Right lobe of liver (tissue), 6 donors: ENCODE results near the gene DEFB114. TPM values are rescaled to one million over a fixed set of nuclear protein-coding genes. Genes with fewer than 3 reads are reported as not detected.

Source experiments
- ATAC-seq, 4 donors: fragments of 200-7000 bp; cut with Tn5 transposase; one replicate each; pipeline ENCODE4 v1.9.1; 2020; ENCODE audit warnings: mild to moderate bottlenecking in 4 of 4, moderate library complexity in 4 of 4
- DNase-seq, 3 donors: peaks; one replicate each; pipeline ENCODE4 v3.0.0-alpha.2; 2020
- H3K27ac ChIP-seq, 3 donors: fragments of 200-600 bp; one replicate each; pipeline ENCODE4 v1.8.0; 2022
- H3K27me3 ChIP-seq, 2 donors: fragments of 200-600 bp; one replicate each; pipeline ENCODE4 v1.8.0; 2022
- H3K36me3 ChIP-seq, 4 donors: fragments of 200-600 bp; sonication (generic) in 1 of 4; one replicate each; pipeline versions ENCODE4 v1.5.1 to v1.8.0; 2017 to 2022; ENCODE audit warnings: control low read depth in 1 of 4
- H3K4me1 ChIP-seq, 4 donors: fragments of 200-600 bp; sonication (generic) in 1 of 4; one replicate each; pipeline versions ENCODE4 v1.5.1 to v1.8.0; 2017 to 2022; ENCODE audit warnings: control low read depth in 1 of 4
- H3K4me3 ChIP-seq, 3 donors: fragments of 200-600 bp; one replicate each; pipeline ENCODE4 v1.8.0; 2022
- H3K9me3 ChIP-seq, 4 donors: fragments of 200-600 bp; sonication (generic) in 1 of 4; one replicate each; pipeline versions ENCODE4 v1.5.1 to v1.8.0; 2017 to 2022; ENCODE audit warnings: control low read depth in 1 of 4
- POLR2A ChIP-seq: fragments of 450-650 bp; IDR thresholded peaks from one replicate; pipeline ENCODE4 v1.6.1; 2017; ENCODE audit warnings: antibody characterized with exemption, mild to moderate bottlenecking
- WGBS: methylation state at CpG from one replicate; pipeline ENCODE4 v1.1.6; 2018; ENCODE audit warnings: low coverage, low lambda C conversion rate; ENCODE audit not compliant: insufficient coverage; ENCODE audit errors: missing lambda C conversion rate; 5-methylcytosine and 5-hydroxymethylcytosine counted together
- intact Hi-C, 2 donors: fragments of 100-400 bp; cut with DNase I; formaldehyde crosslinking; loops; one replicate each; pipeline versions ENCODE4 v1.11.2 to v1.14.1; 2022
- total RNA-seq, 6 experiments: library from RNA; depleted of rRNA in 2 of 6; stranded (reverse); fragments of >200 nt in 2 of 6; fragmentation: NEBNext Ultra II Directional in 3 of 6; extraction: Animal tissue kit (Norgen Biotek cat#: 25700) in 3 of 6; gene quantifications; one replicate each; pipeline versions ENCODE4 v1.1.0 to v1.2.4, GENCODE V29; 2016 to 2023
- TF ChIP-seq, protein P1 (sequence below), 4 donors: fragments of 200-600 bp in 3 of 4; fragments of 450-650 bp in 1 of 4; IDR thresholded peaks; one replicate each; pipeline versions ENCODE4 v1.5.1 to v1.8.0; 2016 to 2022; ENCODE audit warnings: antibody characterized with exemption in 4 of 4, mild to moderate bottlenecking in 2 of 4
- donor health status: DM: no; HTN: yes; CAD: no.
- donor health status: DM: no; HTN: no; CAD: no.
- donor health status: DM: no; HTN: no; CAD: no.
- donor health status: DM: no; HTN: yes; CAD: no.
- donor health status: DM: no; HTN: yes; CAD: no.

DEFB114 gene
- total RNA-seq, 6 experiments from 2014 or later: not detected

DNA sequence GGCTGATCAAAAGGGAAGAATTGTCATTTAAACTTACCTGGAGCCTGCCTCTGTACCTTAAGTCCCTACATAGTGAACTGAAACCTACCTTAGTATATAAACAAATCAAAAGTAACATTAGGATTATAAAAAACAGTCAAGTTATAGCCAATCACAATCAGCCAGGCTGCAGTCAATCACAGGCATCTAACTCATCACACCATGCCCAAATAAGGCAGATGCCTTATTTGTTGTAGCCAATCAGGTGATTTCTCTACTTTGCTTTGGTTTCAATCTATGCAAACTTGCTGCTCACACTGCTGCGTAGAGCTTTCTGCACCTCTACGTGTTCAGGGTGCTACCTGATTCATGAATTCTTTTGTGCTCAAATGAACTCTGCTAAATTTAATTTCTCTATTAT is 23.8 kb upstream of the DEFB114 start:
- Histone ChIP-seq H3K36me3 (no peaks in the 10 kb centered on the region), H3K27me3 (no peaks in the 10 kb centered on the region), H3K4me3 (no peak overlapping the region), H3K4me1 (no peaks in the 10 kb centered on the region), H3K9me3 (no peaks in the 10 kb centered on the region), H3K27ac (no peak overlapping the region)
- DNase-seq (no peak), ATAC-seq (no peak)
- TF ChIP-seq, protein P1, sequence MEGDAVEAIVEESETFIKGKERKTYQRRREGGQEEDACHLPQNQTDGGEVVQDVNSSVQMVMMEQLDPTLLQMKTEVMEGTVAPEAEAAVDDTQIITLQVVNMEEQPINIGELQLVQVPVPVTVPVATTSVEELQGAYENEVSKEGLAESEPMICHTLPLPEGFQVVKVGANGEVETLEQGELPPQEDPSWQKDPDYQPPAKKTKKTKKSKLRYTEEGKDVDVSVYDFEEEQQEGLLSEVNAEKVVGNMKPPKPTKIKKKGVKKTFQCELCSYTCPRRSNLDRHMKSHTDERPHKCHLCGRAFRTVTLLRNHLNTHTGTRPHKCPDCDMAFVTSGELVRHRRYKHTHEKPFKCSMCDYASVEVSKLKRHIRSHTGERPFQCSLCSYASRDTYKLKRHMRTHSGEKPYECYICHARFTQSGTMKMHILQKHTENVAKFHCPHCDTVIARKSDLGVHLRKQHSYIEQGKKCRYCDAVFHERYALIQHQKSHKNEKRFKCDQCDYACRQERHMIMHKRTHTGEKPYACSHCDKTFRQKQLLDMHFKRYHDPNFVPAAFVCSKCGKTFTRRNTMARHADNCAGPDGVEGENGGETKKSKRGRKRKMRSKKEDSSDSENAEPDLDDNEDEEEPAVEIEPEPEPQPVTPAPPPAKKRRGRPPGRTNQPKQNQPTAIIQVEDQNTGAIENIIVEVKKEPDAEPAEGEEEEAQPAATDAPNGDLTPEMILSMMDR (IDR thresholded peaks at IDR 0.05): no peak
- TF ChIP-seq POLR2A: no peak
- WGBS: 79% methylated on average over 2 of the region's 2 CpGs
- intact Hi-C loops: no loop called here

DNA sequence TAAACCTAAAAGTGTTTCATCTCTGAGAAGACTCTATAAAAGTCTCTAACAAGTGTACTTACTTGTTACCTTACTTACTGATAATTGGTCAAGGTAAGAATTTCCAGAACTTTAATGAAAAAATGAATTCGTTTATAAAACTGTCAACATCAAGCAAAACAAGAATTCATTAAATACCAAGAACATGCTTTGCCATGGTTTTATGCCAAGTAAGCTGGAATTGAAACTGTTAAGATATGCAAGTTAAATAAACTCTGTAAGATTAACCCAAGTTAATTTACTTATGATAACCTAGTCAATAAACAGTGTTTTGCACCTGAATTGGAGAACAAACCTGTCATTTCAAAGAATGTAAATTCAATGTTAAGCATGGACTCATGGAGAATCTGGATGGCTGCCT is 22.6 kb upstream of the DEFB114 start:
- Histone ChIP-seq H3K36me3 (no peaks in the 10 kb centered on the region), H3K27me3 (no peaks in the 10 kb centered on the region), H3K4me1 (no peaks in the 10 kb centered on the region), H3K27ac (no peak overlapping the region), H3K4me3 (no peak overlapping the region), H3K9me3 (no peaks in the 10 kb centered on the region)
- TF ChIP-seq, protein P1 (IDR thresholded peaks at IDR 0.05): no peak
- TF ChIP-seq POLR2A: no peak
- DNase-seq (no peak), ATAC-seq (no peak)
- WGBS: 40% methylated on average over 1 of the region's 1 CpG
- intact Hi-C loops: no loop called here

DNA sequence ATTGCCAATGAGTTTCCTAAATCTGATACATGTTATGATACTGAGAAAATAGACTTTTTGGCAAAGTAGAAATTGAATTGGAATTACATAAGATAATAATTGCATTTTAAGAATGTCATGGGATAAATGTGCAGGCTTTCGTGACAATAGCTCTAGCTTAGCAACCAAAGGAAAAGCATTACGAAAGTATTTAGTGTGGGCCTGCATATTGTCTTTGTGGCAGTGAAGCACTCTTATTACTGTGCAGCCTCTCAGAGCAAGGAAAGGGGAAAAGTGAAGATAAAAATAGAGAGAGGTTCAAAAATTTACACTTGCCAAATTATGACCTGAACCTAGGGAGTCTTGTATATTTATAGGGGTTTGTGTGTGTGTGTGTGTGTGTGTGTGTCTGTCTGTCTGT is 18.1 kb upstream of the DEFB114 start:
- H3K36me3 ChIP-seq: peaks cover 0 to 1% (median 0%) of the 10 kb centered on the region in 4 donors
- TF ChIP-seq, protein P1 (IDR thresholded peaks at IDR 0.05): no peak
- TF ChIP-seq POLR2A: no peak
- no peaks in the 10 kb centered on the region for H3K4me1 ChIP-seq
- H3K27ac ChIP-seq: no peak overlapping the region
- H3K9me3 ChIP-seq: no peaks in the 10 kb centered on the region
- intact Hi-C loops: no loop called here
- no peak overlapping the region for H3K4me3 ChIP-seq
- ATAC-seq (no peak), DNase-seq (no peak)
- WGBS: 78% methylated on average over 2 of the region's 2 CpGs
- H3K27me3 ChIP-seq: no peaks in the 10 kb centered on the region

DNA sequence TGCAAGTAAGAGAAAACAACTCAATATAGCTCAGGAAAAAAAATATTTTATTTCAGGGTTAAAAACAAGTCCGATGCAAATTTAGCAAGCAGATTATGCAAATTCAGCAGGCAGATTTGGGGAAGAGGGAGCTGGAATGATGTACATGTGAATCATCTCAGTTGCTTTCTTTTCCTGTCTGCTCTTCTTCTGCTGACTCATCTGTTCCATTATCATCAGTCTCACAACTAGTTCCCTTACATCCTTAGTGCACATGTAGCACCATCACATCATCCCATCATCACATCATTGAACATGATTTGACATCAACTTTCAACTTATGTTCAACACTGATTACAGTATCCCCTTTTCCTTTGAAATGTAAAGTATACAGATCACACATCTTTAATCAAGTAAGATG is 16.9 kb upstream of the DEFB114 start:
- no peak for ATAC-seq
- no peaks in the 10 kb centered on the region for H3K4me1 ChIP-seq
- H3K9me3 ChIP-seq: no peaks in the 10 kb centered on the region
- no peaks in the 10 kb centered on the region for H3K27me3 ChIP-seq
- DNase-seq: no peak
- WGBS: 85% methylated on average over 1 of the region's 1 CpG
- peaks cover 0 to 1% (median 0%) of the 10 kb centered on the region in 4 donors for H3K36me3 ChIP-seq
- H3K27ac ChIP-seq: no peak overlapping the region
- H3K4me3 ChIP-seq: no peak overlapping the region
- no peak for TF ChIP-seq POLR2A
- TF ChIP-seq, protein P1 (IDR thresholded peaks at IDR 0.05): no peak
- intact Hi-C loops: no loop called here

DNA sequence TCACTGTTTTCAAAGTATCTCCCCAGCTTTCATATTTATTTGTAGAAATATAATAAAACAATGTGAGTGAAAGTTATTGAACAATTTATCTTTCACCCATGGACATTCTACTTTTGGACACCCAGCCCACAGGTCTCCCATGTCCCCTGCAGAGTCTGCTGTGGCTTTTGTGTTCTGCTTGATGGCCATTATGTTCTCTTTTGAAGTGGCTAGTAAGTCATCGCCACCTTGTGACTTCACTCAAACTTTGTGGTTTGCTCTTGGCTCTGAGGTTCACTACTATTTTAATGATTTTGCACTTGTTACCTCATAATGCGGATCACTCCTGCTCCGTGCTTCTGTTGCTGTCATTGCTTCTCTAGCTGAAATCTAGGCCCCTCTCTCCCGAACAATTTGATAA is 15.6 kb upstream of the DEFB114 start:
- no peaks in the 10 kb centered on the region for H3K9me3 ChIP-seq
- H3K36me3 ChIP-seq: peaks cover 0 to 1% (median 0%) of the 10 kb centered on the region in 4 donors
- no peak overlapping the region for H3K27ac ChIP-seq
- DNase-seq: no peak
- TF ChIP-seq, protein P1 (IDR thresholded peaks at IDR 0.05): no peak
- no peak for TF ChIP-seq POLR2A
- WGBS: 95% methylated on average over 3 of the region's 4 CpGs
- intact Hi-C loops: no loop called here
- H3K27me3 ChIP-seq: no peaks in the 10 kb centered on the region
- no peak for ATAC-seq
- H3K4me3 ChIP-seq: no peak overlapping the region
- H3K4me1 ChIP-seq: no peaks in the 10 kb centered on the region
